OCI-LY7 (cell line): ENCODE results near the gene ZSCAN32. TPM values are rescaled to one million over a fixed set of nuclear protein-coding genes. Genes with fewer than 3 reads are reported as not detected.

Experiments
- BruUV-seq: library from RNA; stranded (reverse); fragments of 400-500 nt; replicated peaks from 2 replicates; lab custom pipeline; 2021; lab: Mats Ljungman, UMichigan
- CTCF ChIA-PET: fragments of 300-600 bp; sonication (Branson Sonifier 250); formaldehyde crosslinking; loops from one replicate; lab custom pipeline; 2022; ENCODE audit warnings: antibody characterized with exemption; ENCODE audit not compliant: unreplicated experiment; lab: Charles Lee
- POLR2A ChIA-PET: fragments of 300-600 bp; sonication (Branson Sonifier 250); formaldehyde crosslinking; loops from one replicate; lab custom pipeline; 2022; ENCODE audit warnings: antibody characterized with exemption; lab: Charles Lee
- DNase-seq: peaks from one replicate; pipeline ENCODE4 v3.0.0-alpha.2; 2015; ENCODE audit warnings: low spot score
- H2AFZ ChIP-seq: fragments of 200-600 bp; sonication (generic), shearing (Covaris generic); 2 replicates; pipeline ENCODE4 v1.6.1; 2014; ENCODE audit warnings: mild to moderate bottlenecking, antibody characterized with exemption, low read length, moderate library complexity
- H3K27ac ChIP-seq: fragments of 200-600 bp; sonication (generic); 2 replicates; pipeline ENCODE4 v1.5.1; 2014; ENCODE audit warnings: mixed run types, low read depth, mild to moderate bottlenecking, moderate library complexity, low read length, inconsistent platforms; ENCODE audit not compliant: poor library complexity, severe bottlenecking
- H3K36me3 ChIP-seq: fragments of 200-600 bp; sonication (generic); 2 replicates; pipeline ENCODE4 v1.6.1; 2014; ENCODE audit warnings: mild to moderate bottlenecking, antibody characterized with exemption, low read length, moderate library complexity, mixed read lengths; ENCODE audit not compliant: insufficient read depth
- H3K4me1 ChIP-seq: fragments of 200-600 bp; sonication (generic); 2 replicates; pipeline ENCODE4 v1.5.1; 2014; ENCODE audit warnings: mild to moderate bottlenecking, low read length; ENCODE audit not compliant: insufficient read depth, poor library complexity, severe bottlenecking
- H3K4me2 ChIP-seq: fragments of 200-600 bp; sonication (generic); 2 replicates; pipeline ENCODE4 v1.6.1; 2014; ENCODE audit warnings: mild to moderate bottlenecking, low read length
- H3K4me3 ChIP-seq: fragments of 200-600 bp; sonication (generic); 2 replicates; pipeline ENCODE4 v1.5.1; 2014; ENCODE audit warnings: mild to moderate bottlenecking, low read depth, low read length; ENCODE audit not compliant: poor library complexity, severe bottlenecking
- H3K79me2 ChIP-seq: fragments of 200-600 bp; sonication (generic); 2 replicates; pipeline ENCODE4 v1.6.1; 2016; ENCODE audit warnings: low read depth, mild to moderate bottlenecking, low read length, moderate library complexity, mixed read lengths; ENCODE audit not compliant: insufficient read depth
- H3K9me2 ChIP-seq: fragments of 200-600 bp; sonication (generic); 2 replicates; pipeline ENCODE4 v1.6.1; 2016; ENCODE audit warnings: mild to moderate bottlenecking, low read length, mixed read lengths; ENCODE audit not compliant: insufficient read depth
- H3K9me3 ChIP-seq: fragments of 200-600 bp; sonication (generic); 2 replicates; pipeline ENCODE4 v1.6.1; 2014; ENCODE audit warnings: mild to moderate bottlenecking, mixed run types, low read length, mixed read lengths
- H4K20me1 ChIP-seq: fragments of 200-600 bp; sonication (generic); 2 replicates; pipeline ENCODE4 v1.6.1; 2014; ENCODE audit warnings: mild to moderate bottlenecking, antibody characterized with exemption, low read length, moderate library complexity, mixed read lengths; ENCODE audit not compliant: insufficient read depth
- EZH2phosphoT487 ChIP-seq: fragments of 200-600 bp; sonication (generic); IDR thresholded peaks from 2 replicates; pipeline ENCODE4 v1.6.1; 2018; ENCODE audit warnings: low read depth, borderline replicate concordance, mild to moderate bottlenecking, mixed run types, antibody characterized with exemption, low read length, moderate library complexity, mixed read lengths
- intact Hi-C: fragments of 100-400 bp; cut with micrococcal nuclease; formaldehyde crosslinking; loops from one replicate; pipeline ENCODE4 v1.10.0; 2022; ENCODE audit not compliant: unreplicated experiment
- total RNA-seq, 2 experiments: library from RNA; depleted of rRNA in 1 of 2; stranded (reverse); fragments of >200 nt in 1 of 2; shearing (Covaris generic) in 1 of 2; gene quantifications; 2 replicates each; pipeline ENCODE4 v1.2.3, GENCODE V29; 2014 to 2022
- TF ChIP-seq, protein P1 (sequence below): fragments of 200-600 bp; sonication (generic); conservative IDR thresholded peaks from 2 replicates; pipeline ENCODE4 v1.5.1; 2014; ENCODE audit warnings: mild to moderate bottlenecking, antibody characterized with exemption, low read length, moderate library complexity, mixed read lengths

The ZSCAN32 gene
- total RNA-seq, 2 experiments from 2014 or later, result 17.0 to 19.4 TPM

DNA sequence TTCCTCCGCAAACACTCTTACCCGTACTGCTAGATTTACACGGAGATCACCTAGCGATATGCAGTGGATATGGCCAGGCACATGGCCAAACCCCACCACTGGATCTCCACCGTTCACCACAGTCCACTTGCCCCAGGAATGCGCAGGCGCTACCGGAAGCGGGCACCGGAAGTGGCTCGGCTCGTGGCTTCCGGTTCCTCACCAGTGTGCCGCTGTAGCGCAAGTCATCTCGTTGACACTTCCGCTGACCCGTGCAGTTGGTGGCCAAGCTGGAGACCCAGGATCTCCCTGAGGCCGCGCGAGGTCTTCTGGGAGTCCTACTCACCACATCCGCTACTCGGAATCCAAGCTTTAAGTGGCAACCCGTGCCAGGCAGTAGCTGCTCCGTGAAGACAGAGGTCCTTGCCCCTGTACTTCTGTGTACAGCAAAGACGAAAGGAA is 31.0 kb upstream of the ZSCAN32 start:
- Histone ChIP-seq H3K27ac (no peak overlapping the region), H4K20me1 (no peaks in the 10 kb centered on the region), H3K9me3 (no peaks in the 10 kb centered on the region), H2AFZ (no peak overlapping the region), H3K9me2 (no peaks in the 10 kb centered on the region), H3K4me3 (no peak overlapping the region), H3K79me2 (no peaks in the 10 kb centered on the region), H3K4me2 (no peak overlapping the region), H3K36me3 (peaks cover 9% of the 10 kb centered on the region; the same call in 1 of the 2 replicates), H3K4me1 (no peaks in the 10 kb centered on the region)
- no peak for DNase-seq
- no TSS peak for BruUV-seq
- POLR2A ChIA-PET, result interaction anchor here (1.2 kb wide), 1 partner anchor 12 kb away, joined by 4 read pairs; the partner anchor contains the start of genes NAA60 and ZNF597
- CTCF ChIA-PET, result no interaction called here
- intact Hi-C loops, result no loop called here
- TF ChIP-seq EZH2phosphoT487, result no peak
- TF ChIP-seq, protein P1, sequence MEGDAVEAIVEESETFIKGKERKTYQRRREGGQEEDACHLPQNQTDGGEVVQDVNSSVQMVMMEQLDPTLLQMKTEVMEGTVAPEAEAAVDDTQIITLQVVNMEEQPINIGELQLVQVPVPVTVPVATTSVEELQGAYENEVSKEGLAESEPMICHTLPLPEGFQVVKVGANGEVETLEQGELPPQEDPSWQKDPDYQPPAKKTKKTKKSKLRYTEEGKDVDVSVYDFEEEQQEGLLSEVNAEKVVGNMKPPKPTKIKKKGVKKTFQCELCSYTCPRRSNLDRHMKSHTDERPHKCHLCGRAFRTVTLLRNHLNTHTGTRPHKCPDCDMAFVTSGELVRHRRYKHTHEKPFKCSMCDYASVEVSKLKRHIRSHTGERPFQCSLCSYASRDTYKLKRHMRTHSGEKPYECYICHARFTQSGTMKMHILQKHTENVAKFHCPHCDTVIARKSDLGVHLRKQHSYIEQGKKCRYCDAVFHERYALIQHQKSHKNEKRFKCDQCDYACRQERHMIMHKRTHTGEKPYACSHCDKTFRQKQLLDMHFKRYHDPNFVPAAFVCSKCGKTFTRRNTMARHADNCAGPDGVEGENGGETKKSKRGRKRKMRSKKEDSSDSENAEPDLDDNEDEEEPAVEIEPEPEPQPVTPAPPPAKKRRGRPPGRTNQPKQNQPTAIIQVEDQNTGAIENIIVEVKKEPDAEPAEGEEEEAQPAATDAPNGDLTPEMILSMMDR, result no peak

DNA sequence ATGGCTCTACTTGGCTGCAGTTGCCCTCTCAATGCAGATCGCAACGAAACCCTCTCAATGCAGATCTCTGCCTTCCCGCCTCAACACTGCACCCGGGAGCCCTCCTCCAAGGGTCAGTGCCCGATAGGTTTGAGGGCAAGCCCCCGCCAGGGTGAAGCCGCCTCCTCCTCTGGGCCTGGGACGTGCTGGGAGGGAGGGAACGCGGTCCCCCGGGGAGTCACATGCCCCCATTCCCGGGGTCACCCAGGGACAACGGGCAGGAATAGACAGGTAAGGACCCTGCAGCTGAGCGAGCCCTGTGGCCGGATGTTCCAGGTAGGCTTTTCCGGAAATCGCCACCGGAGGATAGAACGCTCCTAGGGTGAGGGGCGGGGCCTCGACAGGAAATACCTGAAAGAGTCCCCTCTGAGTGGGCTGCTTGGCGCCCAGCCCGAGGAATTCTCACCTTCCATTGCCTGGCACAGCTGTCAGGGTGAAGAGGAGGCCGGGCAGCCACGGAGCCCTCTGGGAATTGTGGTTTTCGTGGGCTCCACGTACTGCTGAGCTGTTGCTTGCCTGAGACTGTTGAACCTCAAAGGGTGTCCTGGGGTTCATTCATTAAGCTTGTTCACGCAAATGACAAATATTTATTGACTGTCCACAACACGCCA is 13.1 kb upstream of the ZSCAN32 start:
- Histone ChIP-seq H3K4me1 (peaks cover 7% of the 10 kb centered on the region), H2AFZ (no peak overlapping the region), H3K9me2 (no peaks in the 10 kb centered on the region), H3K36me3 (peaks cover 22% of the 10 kb centered on the region), H3K4me2 (no peak overlapping the region), H3K4me3 (no peak overlapping the region), H3K79me2 (no peaks in the 10 kb centered on the region), H4K20me1 (no peaks in the 10 kb centered on the region), H3K9me3 (no peaks in the 10 kb centered on the region), H3K27ac (no peak overlapping the region)
- TF ChIP-seq, protein P1, result no peak
- TF ChIP-seq EZH2phosphoT487, result no peak
- DNase-seq, result no peak
- CTCF ChIA-PET, result no interaction called here
- intact Hi-C loops, result no loop called here
- no TSS peak for BruUV-seq
- POLR2A ChIA-PET, result interaction anchor here (0.6 kb wide), 1 partner anchor 76 kb away, joined by 3 read pairs; no protein-coding TSS in a partner anchor
